Measurements from ENCODE around the gene ORAI2.
"Not testable (repeated sequence)": the region's sequence is repeated elsewhere in the genome, so short reads cannot be mapped to it uniquely, and the experiment has no call there.

Gene ORAI2

GRCh38 chr7:102404005-102404861, 29.1 kb upstream of the ORAI2 start:
- no peak overlapping the region for H3K4me3 ChIP-seq (replicated peaks in 1 of 2; ENCODE audit: low read depth in 2 of 2, low read length in 2 of 2)
- peak; percentile 74 for TF ChIP-seq CTCF (IDR thresholded peaks at IDR 0.05; ENCODE audit: low read depth, low read length)
- DNase-seq (ENCODE audit: low read depth in 2 of 2), result peak; percentile 67 to 73

- H3K4me3 ChIP-seq (replicated peaks in 1 of 2; ENCODE audit: low read depth in 2 of 2, low read length in 2 of 2); DNase-seq (ENCODE audit: low read depth in 2 of 2): not testable (repeated sequence)
Measured at GRCh38 chr7:102404862-102405188, 28.6 kb upstream of the ORAI2 start.

GRCh38 chr7:102407910-102408309, 25.5 kb upstream of the ORAI2 start:
- no peak for TF ChIP-seq CTCF (IDR thresholded peaks at IDR 0.05; ENCODE audit: low read depth, low read length)
- H3K4me3 ChIP-seq (replicated peaks in 1 of 2; ENCODE audit: low read depth in 2 of 2, low read length in 2 of 2), result no peak overlapping the region

GRCh38 chr7:102408530-102408929, 24.8 kb upstream of the ORAI2 start:
- not testable (repeated sequence) for DNase-seq (ENCODE audit: low read depth in 2 of 2); H3K4me3 ChIP-seq (replicated peaks in 1 of 2; ENCODE audit: low read depth in 2 of 2, low read length in 2 of 2)

More at GRCh38 chr7:102407910-102408309, 25.5 kb upstream of the ORAI2 start:
- DNase-seq (ENCODE audit: low read depth in 2 of 2), result no peak

GRCh38 chr7:102409340-102409739, 24.0 kb upstream of the ORAI2 start:
- no peak for DNase-seq (ENCODE audit: low read depth in 2 of 2)
- no peak for TF ChIP-seq CTCF (IDR thresholded peaks at IDR 0.05; ENCODE audit: low read depth, low read length)

GRCh38 chr7:102410123-102410522, 23.3 kb upstream of the ORAI2 start:
- no peak for TF ChIP-seq CTCF (IDR thresholded peaks at IDR 0.05; ENCODE audit: low read depth, low read length)
- H3K4me3 ChIP-seq (replicated peaks in 1 of 2; ENCODE audit: low read depth in 2 of 2, low read length in 2 of 2), result no peak overlapping the region
- DNase-seq (ENCODE audit: low read depth in 2 of 2), result no peak

More at GRCh38 chr7:102409340-102409739, 24.0 kb upstream of the ORAI2 start:
- no peak overlapping the region for H3K4me3 ChIP-seq (replicated peaks in 1 of 2; ENCODE audit: low read depth in 2 of 2, low read length in 2 of 2)

GRCh38 chr7:102410918-102411317, 22.5 kb upstream of the ORAI2 start:
- no peak overlapping the region for H3K4me3 ChIP-seq (replicated peaks in 1 of 2; ENCODE audit: low read depth in 2 of 2, low read length in 2 of 2)
- no peak for TF ChIP-seq CTCF (IDR thresholded peaks at IDR 0.05; ENCODE audit: low read depth, low read length)

GRCh38 chr7:102412548-102412947, 20.8 kb upstream of the ORAI2 start:
- H3K4me3 ChIP-seq (replicated peaks in 1 of 2; ENCODE audit: low read depth in 2 of 2, low read length in 2 of 2), result no peak overlapping the region
- TF ChIP-seq CTCF (IDR thresholded peaks at IDR 0.05; ENCODE audit: low read depth, low read length), result peak; percentile 68
- peak; percentile 52 to 54 for DNase-seq (ENCODE audit: low read depth in 2 of 2)

More at GRCh38 chr7:102410918-102411317, 22.5 kb upstream of the ORAI2 start:
- DNase-seq (ENCODE audit: low read depth in 2 of 2), result no peak
